GM20431 (cell line): Measurements from ENCODE around the gene MDN1.
"Not testable (repeated sequence)": the region's sequence is repeated elsewhere in the genome, so short reads cannot be mapped to it uniquely, and the experiment has no call there.

Experiments
- in situ Hi-C: fragments of 300-500 bp; cut with MseI, MboI; formaldehyde crosslinking; loops from one replicate; pipeline ENCODE4 v1.15.0; 2020; ENCODE audit warnings: low sequenced_read_pairs; ENCODE audit not compliant: unreplicated experiment

Gene MDN1

DNA sequence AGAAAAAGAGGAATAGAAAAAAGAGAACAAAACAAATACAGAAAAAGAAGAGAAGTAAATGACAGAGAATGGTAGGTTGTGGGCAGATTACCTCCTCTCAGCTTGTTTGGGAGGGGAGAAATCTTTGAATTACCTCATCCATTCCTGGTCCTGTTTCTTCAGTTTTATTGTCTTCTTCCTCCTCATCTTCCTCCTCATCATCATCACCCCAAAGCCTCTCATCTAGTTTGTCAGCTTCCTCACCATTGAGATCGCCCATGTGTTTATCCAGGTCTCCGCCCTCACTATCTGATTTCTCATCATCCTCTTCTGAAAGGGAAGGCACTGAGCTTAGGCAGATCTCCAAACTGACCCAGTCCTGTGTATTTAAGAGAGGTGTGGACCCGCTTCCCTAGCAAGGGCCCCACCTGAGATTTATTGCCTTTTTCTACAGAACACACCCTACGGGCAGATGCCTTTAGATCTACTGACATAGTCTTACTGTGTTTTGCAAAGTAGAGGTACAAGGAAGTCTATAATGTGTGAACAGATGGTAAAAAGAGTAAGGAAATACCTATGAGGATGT lies 156.9 kb downstream of the MDN1 start:
- in situ Hi-C loops = no loop called here

DNA sequence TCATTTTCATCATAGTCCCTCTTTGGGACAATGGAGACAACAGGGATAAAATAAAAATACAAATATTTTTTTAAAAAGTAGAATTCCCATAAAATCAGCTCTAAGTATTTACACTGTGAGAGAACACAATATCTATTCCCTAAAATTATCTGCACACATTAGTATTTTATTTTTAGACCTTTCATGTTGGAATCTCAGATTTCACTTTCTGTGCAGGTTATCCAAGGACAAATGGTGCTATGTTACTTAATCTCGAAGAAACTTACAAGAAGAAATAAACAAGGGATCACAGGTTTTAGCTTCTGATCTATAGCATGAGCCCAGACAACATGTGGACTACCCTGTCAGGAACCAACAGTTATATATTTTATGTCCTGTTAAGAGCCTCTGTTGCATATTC lies 158.0 kb downstream of the MDN1 start:
- in situ Hi-C loops = no loop called here

- in situ Hi-C loops = no loop called here
Observed at GRCh38 chr6:89660981-89661380, 158.6 kb downstream of the MDN1 start.

DNA sequence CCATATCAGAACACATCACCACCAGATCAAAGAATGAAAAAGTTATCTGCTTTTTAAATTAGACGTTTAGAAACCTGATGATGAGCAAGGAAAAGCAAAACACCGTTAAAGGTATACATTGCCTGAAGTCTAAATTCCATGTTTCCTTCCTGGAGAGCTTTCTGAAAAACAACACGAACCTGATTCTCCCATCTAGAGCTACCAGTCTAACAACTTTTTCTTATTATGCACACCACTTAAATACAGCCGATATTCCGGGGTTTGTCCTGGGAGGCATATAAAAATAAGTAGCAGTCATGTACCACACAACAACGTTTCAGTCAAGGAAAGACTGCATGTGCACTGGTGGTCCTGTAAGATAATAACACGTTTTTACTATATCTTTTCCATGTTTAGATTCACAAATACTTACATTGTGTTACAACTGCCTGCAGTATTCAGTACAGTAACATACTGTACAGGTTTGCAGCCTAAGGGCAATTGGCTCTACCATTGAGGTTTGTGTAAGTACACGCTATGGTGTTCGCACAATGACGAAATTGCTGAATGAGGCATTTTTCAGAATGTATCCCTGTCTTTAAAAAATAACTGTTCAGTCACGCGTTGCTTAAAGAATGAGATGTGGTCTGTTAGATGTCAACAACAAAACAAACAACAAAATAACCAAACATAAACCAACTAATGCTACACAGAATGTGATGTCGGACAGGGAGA lies 162.0 kb downstream of the MDN1 start:
- in situ Hi-C loops = no loop called here

DNA sequence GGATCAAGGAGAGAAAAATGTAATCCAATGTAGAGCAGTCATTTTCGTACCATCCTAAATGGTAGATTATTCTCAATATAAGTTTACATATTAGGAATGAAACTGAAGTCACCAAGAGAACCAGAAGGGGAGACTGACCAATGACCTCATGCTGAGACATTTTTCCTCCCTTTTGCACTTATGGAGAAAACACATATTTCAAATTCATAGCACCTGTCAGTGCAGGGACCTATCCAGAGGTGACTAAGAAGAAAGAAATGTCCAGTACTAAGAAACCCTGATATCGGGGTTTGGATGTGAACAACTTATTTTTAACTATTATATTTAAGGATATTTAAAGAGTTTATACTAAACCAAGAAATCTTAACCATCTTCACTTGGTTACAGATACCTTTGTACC lies 164.5 kb downstream of the MDN1 start:
- in situ Hi-C loops = no loop called here

GRCh38 chr6:89650579-89650978 lies 169.0 kb downstream of the MDN1 start:
- in situ Hi-C loops = no loop called here

DNA sequence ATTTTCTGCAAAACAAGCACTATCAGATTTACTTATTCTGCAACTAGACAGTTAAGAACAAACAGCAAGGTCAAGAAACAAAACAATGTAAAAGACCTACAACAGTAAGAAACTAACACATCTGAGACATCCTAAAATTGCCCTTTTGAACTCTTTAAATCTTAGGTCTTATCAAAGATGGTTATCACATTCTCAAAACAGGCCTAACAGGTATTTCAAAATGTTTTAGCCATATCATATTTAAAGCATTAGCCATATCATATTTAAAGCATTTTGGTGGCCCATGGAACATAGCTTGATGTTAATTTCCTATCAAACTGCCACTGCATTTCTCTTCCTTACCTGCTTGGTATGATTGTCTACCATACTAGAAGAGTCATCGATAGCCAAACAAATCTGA lies 169.9 kb downstream of the MDN1 start:
- in situ Hi-C loops = no loop called here

DNA sequence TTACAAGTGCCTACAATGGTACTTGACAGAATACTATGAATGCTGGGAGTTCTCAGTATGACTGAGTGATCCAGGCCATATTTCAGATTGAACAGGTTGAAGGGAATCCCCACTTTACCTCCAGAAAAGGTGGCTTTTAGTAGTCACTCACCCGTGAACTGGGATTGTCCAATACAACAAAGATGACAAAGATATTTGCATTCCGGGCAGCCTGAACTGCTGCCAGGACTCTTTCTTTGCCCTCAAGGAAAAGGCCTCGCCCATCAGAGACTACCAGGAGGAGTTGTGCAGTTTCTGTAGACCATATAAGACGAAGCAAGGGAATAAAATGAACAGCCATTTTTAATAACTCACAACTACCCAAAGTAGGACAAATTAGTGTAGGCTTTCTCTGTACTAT lies 174.7 kb downstream of the MDN1 start:
- in situ Hi-C loops = no loop called here

DNA sequence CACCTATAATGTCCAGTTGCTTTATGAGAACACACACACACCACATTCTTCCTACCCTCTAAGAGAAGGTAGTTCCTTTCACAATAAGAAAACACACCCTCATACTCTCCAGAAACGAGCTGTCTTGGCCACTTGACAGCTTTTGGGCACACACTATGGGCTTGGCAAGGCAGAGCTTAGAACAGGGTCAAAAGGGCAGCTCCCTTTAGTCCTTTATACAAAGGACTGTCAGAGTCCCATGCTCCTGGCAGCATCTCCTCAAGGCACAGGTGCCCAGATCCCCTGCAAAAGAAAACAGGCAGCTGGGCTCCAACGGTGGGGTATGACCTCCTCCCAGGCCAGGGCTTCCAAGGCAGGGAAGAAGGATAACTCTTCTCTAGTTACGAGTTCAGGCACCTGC lies 176.2 kb downstream of the MDN1 start:
- in situ Hi-C loops = no loop called here

DNA sequence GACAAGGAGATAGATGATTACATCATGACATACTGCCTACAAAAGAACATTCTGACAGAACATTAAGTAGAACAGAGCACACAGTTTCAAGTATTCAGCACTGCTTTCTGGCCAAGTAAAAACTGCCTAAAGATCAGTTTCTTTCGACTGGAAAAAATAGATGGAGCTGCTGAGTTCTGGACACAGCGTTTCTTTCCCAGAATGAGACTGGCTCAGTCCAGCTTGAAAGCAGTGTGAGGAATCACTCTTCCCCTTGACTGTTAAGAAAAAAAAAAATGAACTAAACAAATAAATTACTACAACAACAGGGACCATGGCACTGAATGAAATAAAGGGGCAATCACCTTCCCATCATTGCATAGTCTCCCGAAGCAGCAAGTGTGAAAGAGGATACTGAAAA lies 176.6 kb downstream of the MDN1 start:
- in situ Hi-C loops = no loop called here

GRCh38 chr6:89641581-89641980 lies 178.0 kb downstream of the MDN1 start:
- in situ Hi-C loops = not testable (repeated sequence)

GRCh38 chr6:89640804-89641203 lies 178.8 kb downstream of the MDN1 start:
- in situ Hi-C loops = no loop called here

DNA sequence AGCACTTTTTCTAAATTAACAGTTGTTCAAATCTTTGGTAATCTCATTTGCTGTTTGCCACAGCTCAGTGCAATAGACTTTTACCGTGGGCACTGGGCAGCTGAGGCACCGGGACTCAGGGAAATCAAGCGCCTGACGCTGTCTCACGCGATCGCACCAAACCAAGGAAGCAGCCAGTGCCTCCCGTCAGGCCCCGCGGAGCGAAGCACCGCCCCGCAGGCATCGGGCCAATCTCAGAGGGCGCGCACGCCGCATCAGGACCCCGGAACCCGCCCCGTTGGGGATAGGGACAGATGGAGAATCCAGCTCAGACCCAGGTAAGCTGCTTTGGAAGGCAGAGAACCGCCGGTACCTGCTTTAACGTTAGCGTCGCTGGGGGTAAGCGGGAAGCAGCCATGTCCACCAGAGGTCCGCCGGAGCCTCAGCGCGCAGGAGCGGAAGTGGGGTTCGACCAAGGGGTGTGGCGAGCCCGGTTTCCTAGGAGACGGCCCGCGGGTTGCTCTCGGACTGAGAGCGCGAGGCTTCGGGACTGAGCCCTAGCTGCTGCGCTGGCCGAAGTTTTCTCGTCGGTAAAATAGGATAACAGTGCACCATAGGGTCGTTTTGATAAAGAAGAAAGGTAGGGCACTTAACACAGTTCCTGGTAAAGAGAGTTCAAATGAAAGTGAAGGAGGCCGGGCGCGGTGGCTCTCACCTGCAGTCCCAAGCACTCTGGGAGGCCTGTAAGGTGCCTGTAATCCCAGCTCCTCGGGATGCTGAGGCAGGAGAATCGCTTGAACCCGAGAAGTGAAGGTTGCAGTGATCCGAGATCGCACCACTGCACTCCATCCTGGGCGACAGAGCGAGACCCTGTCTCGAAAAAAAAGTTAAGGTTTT lies 181.0 kb downstream of the MDN1 start, which contains the start of gene LYRM2:
Gene LYRM2, minus strand, starts transcription at position 428 of the 876 bp plus-strand sequence. Its CDS starts 31 bp downstream, at position 397.
- in situ Hi-C loops = no loop called here

DNA sequence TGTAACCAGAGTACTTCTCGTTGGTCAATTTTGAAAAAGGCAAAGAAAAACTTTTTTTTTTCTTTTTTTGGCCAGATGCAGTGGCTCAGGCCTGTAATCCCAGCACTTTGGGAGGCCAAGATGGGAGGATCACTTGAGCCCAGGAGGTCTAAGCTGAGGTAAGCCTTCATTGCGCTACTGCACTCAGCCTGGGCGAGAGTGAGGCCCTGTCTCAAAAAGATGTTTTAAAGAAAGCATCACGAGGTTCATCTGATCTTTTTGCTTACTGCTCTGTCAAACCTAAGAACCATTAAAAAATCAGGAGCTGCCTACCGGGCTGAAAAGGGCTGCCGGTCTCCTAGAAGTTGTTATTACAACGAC lies 181.7 kb downstream of the MDN1 start:
- in situ Hi-C loops = no loop called here

GRCh38 chr6:89636412-89636811 lies 183.2 kb downstream of the MDN1 start:
- in situ Hi-C loops = not testable (repeated sequence)

DNA sequence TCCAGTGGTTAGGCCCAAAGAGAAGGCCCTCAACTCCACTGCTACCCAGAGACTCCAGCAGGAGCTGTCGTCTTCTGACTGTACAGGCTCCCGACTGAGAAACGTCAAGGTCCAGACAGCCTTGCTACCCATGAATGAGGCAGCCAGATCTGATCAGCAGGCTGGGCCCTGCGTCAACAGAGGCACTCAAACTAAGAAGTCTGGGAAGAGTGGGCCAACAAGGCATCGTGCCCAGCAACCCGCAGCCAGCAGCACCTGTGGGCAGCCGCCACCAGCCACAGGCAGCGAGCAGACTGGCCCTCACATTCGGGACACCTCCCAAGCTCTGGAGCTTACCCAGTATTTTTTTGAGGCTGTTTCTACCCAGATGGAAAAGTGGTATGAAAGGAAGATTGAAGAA lies 189.1 kb downstream of the MDN1 start:
- in situ Hi-C loops = no loop called here

- in situ Hi-C loops = loop anchor here (25.0 kb wide), 1 partner anchor 636 kb away; no protein-coding TSS in a partner anchor
Observed at GRCh38 chr6:89623749-89624148, 195.8 kb downstream of the MDN1 start.

DNA sequence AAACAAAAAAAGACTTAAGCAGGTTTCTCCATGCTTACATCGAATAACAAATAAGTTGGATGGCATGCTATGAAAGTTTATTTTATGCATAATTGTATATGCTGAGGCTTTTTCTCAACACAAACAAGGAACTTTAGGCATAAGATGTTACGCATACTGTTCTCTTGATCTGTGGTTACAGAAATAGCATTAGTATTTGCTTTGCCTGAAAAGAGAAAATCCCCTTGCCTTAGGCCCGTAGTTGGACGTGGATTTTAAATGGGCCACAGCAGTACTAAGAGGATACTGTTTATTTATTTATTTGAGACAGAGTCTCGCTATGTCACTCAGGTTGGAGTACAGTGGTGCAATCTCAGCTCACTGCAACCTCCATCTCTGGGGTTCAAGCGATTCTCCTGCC lies 200.0 kb downstream of the MDN1 start:
- in situ Hi-C loops = loop anchor here (10.0 to 25.0 kb wide), 2 partner anchors 185 to 632 kb away; partner anchors contain the start of gene ANKRD6

DNA sequence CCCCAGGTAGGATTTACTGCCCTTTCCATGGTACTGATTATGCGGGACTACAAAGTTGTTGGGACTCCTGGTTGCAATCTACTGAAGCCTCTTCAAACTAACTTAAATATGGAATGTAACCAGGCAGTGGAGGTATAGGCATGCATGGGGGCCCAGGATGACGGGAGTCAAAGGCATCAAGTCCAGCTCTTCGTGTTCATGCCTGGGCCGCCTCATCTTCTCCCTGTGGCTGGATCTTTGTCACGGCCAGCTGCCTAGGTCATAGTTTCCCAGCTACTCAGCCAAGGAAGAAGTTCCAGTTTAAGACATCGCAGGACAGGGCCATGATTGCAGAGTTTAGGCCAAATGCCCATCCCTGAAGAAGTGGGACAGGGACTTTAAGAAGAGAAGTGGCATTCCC lies 201.6 kb downstream of the MDN1 start:
- in situ Hi-C loops = loop anchor here (10.0 to 25.0 kb wide), 2 partner anchors 183 to 631 kb away; partner anchors contain the start of gene ANKRD6

- in situ Hi-C loops = loop anchor here (10.0 to 25.0 kb wide), 2 partner anchors 182 to 629 kb away; partner anchors contain the start of gene ANKRD6
Observed at GRCh38 chr6:89616531-89616930, 203.1 kb downstream of the MDN1 start.

- in situ Hi-C loops = loop anchor here (10.0 to 25.0 kb wide), 2 partner anchors 181 to 629 kb away; partner anchors contain the start of gene ANKRD6
Observed at GRCh38 chr6:89615882-89616281, 203.7 kb downstream of the MDN1 start.
